GM18499 (cell line): ENCODE data around the gene HES1.

Source experiments
- ATAC-seq: cut with Tn5 transposase; IDR thresholded peaks from one replicate; pipeline ENCODE4 v1.9.1; 2021; ENCODE audit warnings: moderate number of reproducible peaks; ENCODE audit not compliant: insufficient read depth, unreplicated experiment

Gene HES1

GRCh38 chr3:194165271-194166018 is 29.5 kb downstream of the HES1 start:
- ATAC-seq, result no peak

DNA sequence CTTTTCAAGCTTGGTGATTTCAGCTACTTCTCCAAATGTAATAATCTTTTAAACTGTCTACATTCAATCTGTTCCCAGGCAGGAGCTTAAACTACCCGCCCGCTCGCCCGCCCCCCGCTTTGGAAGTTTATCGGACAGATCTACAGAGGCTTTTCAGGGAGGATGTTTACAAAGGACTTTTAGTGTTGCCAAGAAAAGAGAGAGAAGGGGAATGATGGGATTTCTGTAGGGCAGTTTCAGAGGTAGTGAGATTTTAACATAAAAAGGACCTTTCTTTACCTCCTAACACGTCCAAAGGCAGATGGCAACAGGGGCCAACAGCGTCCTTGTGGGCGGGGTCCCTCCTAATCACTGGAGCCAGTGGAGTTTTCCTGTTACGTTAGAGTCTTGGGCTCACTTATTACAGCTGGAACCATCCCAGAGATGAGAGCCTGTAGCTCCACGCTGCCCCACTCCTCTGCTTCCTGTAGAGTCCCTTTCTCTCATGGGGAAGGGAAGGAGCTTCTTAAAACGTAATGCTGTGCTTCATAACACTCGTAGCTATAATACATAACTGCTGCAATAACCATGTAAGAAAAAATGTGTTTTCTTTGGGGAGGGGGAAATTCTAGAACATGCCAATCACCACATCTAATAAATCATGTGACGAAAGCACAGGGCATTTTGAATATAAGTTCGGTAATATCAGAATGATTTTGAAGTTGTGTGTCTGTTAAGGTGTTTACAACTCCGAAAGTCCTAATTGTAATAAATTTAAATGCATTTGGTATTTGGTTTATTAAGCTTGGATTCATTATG is 30.9 kb downstream of the HES1 start:
- ATAC-seq, result no peak

DNA sequence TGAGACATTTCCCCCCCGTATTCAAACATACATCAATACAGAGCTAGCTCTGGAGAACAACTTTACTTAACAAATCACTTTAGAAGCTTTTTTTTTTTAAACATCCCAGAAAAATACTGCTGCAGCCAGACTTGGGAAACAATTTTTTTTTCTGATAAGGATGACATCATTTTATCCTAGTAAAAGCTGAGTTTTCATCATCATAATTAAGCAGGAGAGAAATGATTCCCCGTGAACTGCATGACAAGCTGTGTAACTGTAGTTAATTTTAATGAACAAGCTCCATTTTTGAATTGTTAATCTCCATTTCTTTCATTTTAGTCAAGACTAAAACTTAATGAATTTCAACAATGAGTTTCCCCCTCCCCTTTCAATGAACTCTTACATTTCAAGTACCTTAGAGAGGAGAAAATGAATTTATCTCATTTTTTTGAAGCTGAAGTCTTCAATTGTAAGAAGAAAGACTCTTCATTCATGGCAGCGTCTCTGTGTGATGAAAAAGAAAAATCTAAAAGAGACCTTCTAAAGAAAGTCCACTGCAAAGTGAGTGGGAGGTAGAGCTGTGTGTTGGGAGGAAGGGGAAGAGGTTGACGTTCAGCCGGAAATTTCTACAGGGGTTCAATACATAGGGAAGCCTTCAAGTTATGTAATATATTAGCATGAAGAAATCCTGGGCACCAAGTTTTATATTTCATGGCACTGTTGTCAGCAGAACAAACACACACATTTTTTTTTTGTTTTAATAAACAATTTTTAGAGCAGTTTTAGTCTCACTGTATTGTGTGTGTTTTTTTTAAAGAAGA is 31.7 kb downstream of the HES1 start:
- ATAC-seq, result no peak

DNA sequence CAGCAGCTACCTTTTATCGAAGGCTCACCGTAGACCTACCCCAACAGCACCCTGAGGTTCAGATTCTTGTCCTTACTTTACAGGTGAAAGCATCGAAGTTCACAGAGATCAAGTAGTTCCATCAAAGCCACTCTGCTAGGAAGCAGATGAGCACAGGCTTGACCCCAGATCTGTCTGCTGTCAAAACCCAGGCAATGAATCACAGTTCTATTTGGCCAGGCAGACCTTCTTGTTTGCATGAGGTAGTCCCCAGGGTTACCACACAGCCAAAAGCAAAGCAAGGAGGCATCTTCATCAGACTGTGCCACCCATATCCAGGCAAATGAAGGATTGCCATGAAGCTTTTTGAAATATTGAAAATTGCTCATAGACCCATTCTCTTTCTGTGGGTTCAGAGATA is 33.0 kb downstream of the HES1 start:
- no peak for ATAC-seq

DNA sequence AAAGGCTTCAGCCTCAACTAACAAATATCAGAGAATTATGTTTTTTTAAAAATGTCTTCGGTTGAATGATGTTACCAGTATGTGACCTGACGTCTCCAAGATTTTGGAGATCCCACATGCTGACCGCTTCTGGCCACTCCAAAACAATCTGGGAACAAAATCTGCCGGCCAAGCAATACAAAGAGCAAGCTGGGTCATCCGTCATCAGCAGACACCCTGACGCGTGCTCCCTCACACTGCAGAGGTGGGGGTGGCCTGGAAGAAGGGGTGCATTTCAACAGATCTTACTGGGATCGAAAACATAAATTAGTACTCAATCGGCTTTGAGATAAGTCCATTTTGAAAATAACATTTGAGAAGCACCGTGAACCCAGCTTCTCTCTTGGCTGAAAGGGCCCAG is 33.6 kb downstream of the HES1 start:
- no peak for ATAC-seq

- ATAC-seq, result no peak
These were observed 34.8 kb downstream of the HES1 start for GRCh38 chr3:194170793-194171192.

DNA sequence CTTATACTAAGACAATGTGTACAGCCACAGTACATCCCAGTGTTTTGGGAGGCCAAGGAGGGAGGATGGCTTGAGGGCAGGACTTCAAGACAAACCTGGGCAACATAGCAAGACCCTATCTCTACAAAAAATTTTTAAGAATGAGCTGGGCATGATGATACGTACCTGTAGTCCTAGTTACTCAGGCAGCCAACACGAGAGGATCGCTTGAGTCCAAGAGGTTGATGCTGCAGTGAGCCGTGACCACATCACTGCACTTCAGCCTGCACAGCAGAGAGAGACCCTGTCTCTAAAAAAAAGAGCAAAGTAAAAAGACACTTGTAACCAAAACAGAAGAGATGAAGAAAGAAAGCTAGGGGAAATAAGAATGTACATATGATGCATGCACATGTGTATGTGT is 38.5 kb downstream of the HES1 start:
- no peak for ATAC-seq

GRCh38 chr3:194174980-194175379 is 39.0 kb downstream of the HES1 start:
- ATAC-seq, result no peak

DNA sequence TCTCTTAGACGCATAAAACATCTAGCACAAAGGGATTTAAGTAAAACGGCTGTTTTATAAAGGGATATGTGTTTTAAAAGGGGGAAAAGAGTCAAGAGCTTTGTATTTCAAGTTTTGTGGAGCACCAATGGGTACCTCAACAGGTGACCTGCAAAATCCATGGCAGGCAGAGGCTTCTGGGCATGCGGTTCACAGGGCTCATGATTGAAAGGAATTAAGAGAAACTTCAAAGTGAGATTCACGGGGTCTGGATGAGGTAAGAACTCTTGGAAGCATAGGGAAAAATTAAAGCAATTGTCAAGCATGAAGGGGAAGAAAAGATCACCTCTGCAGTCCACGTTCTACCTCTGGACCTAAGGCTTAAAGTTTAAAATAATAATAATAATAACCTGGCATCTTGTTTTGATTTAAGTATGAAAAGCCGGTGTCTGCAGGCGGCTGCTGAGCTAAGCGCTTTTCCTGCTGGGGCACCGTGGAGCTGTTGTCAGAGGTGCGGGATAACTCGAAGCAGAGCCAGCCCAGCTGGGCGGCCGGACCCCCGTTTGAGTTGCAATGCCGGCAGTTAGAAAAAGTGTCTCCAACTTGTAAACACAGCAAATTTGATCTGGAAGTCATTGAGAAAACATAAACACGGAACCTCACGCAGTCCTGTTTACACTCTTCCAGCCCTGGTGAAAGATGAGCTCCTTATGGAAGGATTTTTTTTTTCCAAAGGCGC is 40.5 kb downstream of the HES1 start:
- no peak for ATAC-seq

DNA sequence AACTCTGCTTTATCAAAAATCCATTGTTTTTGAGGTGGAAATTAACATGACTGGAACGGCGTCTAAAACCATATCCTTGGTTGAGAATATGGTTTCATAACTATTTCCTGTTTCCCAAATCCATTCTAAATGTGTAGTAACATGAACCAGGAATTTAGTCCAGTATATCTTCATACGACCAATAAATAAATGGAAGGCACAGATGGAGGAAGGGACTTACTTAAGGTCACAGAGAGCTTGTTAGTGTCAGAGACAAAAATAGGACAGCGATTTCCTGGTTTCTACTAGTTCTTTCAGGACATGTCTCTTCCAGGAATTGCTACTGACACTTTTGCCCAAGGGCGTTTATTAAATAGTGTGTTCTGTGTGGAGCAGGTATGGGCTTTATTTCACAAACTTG is 41.2 kb downstream of the HES1 start:
- ATAC-seq, result no peak

- ATAC-seq, result no peak
These were observed 42.2 kb downstream of the HES1 start for GRCh38 chr3:194178128-194178527.

GRCh38 chr3:194178669-194179068 is 42.7 kb downstream of the HES1 start:
- ATAC-seq, result no peak

DNA sequence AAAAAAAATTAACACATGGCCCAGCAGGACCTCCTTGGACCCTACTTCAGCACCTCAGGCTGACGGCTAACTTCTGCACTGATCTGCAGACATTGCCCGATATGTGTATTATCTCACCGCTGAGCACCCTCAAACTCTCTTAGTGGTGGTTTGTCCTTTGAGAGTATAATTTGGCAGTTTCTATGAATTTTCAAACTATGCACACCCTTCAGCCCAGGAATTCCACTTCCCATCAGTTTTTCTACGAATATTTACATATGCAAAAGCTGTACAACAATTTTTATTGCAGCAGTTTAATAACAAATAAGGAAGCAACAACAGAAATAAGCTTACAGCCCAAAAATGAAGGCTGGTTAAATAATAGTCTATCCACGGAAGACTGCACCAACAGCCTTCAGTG is 44.6 kb downstream of the HES1 start:
- ATAC-seq, result no peak

DNA sequence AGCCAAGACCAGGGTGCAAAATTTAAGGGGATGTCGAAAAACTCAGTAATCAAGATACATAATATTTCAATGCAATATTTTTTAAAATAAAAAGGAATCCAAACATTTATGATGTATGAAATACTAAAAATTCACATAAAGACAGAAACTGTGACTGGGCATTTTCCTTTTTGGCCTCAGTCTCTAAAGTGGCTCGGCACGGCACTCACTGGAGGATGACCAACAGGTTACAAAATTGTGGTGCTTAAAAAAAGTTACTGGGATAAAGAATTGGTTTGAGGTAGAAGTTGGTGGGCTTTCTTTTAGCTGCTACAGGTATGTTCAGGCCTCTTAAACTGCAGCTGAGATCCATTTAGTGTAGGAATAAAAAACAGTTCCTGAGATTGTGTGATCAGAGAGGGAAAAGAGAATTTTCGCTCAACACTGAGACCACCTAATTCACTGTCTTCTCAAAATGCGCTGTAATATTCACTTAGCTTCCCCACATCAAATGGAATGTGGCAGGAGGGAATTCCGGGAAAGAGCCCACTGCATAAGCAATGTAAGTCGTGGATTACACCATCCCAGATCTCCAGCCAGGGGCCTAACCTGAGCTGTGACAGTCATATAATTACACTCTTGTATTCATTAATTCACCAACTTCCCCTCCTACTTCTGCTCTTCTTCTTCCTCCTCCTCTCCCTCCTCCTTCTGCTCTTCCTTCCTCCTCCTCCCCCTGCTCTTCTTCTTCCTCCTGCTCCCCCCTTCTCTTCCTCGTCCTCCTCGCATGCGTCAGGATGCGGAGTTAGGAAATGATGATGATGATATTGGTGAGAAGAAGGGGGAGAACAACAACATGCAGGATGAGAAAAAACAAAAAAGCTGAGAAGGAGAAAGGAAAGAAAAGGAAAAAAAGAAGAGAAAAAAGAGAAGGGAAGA is 45.9 kb downstream of the HES1 start:
- no peak for ATAC-seq

DNA sequence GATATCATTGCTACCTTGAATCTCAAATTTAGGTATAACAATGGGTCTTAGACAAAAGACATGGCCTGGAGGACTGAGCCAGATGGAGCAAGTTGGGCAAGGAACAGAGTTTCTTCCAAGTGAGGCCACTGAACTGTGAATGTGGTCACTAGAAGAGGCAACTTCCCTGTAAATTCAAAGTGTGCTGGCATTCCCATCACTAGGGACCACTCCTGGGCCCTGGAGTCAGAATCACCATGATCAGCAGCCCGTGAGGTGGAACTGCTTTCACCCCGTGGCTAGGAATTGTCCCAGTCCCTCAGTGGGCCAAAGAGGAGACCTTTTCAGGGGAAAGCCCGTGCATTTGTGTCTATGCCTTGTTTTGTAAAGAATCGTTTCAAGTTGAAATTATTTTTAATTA is 47.3 kb downstream of the HES1 start:
- no peak for ATAC-seq

DNA sequence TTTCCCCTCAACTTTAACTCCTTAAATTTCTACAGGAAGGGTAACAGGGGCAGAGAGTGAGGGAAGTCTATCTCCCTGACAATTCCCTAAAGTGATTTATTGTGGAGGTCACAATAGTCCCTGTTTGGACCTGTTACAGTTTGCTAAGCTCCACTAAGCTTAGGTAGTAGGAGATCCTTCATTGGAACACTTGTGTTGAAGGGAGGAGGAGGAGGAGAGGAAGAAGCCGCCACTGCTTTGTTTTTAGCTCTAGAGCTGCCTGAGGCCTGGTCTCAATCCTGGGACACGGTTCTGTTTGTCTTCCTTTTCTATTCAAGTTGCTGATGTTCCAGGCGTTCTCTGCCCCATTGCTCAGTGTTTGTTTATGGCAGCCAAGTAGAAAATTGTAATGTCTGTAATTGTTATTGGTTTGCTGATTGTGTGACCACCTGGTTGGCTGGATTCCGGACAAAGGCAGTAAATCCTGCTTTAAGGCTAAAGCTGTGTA is 48.4 kb downstream of the HES1 start:
- no peak for ATAC-seq

GRCh38 chr3:194184801-194185200 is 48.9 kb downstream of the HES1 start:
- no peak for ATAC-seq

DNA sequence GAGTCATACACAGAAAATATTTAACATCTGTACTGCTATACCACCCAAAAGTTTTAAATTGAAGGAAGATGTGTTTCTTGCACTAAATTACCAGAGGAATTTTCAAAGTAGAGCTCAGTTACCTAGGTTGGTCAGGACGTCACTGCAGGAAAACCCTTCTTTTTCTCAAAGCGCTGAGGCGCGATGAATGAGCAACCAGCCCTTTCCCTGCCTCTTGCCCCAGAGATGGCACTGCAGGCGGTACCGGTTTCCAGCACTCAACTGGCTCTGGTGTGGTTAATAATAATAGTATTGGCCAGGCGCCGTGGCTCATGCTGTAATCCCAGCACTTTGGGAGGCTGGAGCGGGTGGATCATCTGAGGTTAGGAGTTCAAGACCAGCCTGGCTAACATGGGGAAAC is 49.3 kb downstream of the HES1 start:
- ATAC-seq, result no peak

DNA sequence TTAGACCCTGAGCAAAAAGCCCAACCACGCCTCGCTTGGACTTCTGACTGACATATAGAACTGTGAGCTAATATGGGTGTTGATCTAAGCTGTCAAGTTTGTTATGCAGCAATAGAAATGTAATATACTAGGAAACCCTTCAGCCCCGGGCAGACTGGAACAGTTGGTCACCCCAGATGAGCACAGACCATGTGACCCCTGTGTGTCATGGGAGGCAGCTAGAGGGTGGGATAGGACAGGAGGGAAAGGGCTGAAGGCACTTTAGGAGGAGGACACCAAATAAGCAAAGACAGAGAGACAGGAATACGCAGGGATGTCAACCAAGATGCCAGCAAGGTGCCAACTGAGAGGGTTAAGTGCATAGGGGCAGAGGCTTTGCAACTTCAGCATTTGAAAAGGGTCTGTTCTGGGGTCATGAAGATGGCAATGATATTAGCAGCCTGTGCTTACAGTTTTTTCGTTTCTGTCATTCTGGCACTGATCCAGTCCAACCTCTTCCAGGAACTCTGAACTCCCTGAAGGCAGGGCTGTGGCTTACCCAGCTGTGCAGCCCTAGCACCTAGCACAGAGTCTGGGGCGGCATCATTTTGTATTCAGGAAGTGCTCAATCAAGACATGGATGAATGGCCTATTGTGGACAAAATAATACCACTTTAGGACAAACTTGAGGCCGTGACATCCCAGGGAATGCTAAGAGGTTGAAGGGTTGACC is 51.4 kb downstream of the HES1 start:
- no peak for ATAC-seq
